ENCODE results near the gene CNTN5.

The CNTN5 gene

GRCh38 chr11:100176456-100176855 is 1155.7 kb downstream of the CNTN5 start:
- H3K36me3 ChIP-seq (ENCODE audit: control insufficient read depth, insufficient read depth, low read length) = no peaks in the 10 kb centered on the region
- no peaks in the 10 kb centered on the region for H3K27me3 ChIP-seq (ENCODE audit: control insufficient read depth, insufficient read depth, low read length)
- H3K9ac ChIP-seq (ENCODE audit: low read length) = no peak overlapping the region
- H3K4me3 ChIP-seq (ENCODE audit: low read length) = no peak overlapping the region
- no peaks in the 10 kb centered on the region for H3K4me1 ChIP-seq (ENCODE audit: control insufficient read depth, insufficient read depth, low read length)
- H3K9me3 ChIP-seq (ENCODE audit: control insufficient read depth, low read length) = no peaks in the 10 kb centered on the region

- Histone ChIP-seq H3K9ac (ENCODE audit: low read length) (no peak overlapping the region), H3K27me3 (ENCODE audit: control insufficient read depth, insufficient read depth, low read length) (no peaks in the 10 kb centered on the region), H3K4me1 (ENCODE audit: control insufficient read depth, insufficient read depth, low read length) (no peaks in the 10 kb centered on the region), H3K4me3 (ENCODE audit: low read length) (no peak overlapping the region), H3K36me3 (ENCODE audit: control insufficient read depth, insufficient read depth, low read length) (no peaks in the 10 kb centered on the region), H3K9me3 (ENCODE audit: control insufficient read depth, low read length) (no peaks in the 10 kb centered on the region)
These were observed 1156.9 kb downstream of the CNTN5 start for GRCh38 chr11:100177651-100178050.

- H3K36me3 ChIP-seq (ENCODE audit: control insufficient read depth, insufficient read depth, low read length) = no peaks in the 10 kb centered on the region
- no peaks in the 10 kb centered on the region for H3K9me3 ChIP-seq (ENCODE audit: control insufficient read depth, low read length)
- H3K9ac ChIP-seq (ENCODE audit: low read length) = no peak overlapping the region
- H3K4me1 ChIP-seq (ENCODE audit: control insufficient read depth, insufficient read depth, low read length) = no peaks in the 10 kb centered on the region
- H3K27me3 ChIP-seq (ENCODE audit: control insufficient read depth, insufficient read depth, low read length) = no peaks in the 10 kb centered on the region
- no peak overlapping the region for H3K4me3 ChIP-seq (ENCODE audit: low read length)
These were observed 1161.6 kb downstream of the CNTN5 start for GRCh38 chr11:100182350-100182749.

GRCh38 chr11:100182927-100183326 is 1162.2 kb downstream of the CNTN5 start:
- Histone ChIP-seq H3K27me3 (ENCODE audit: control insufficient read depth, insufficient read depth, low read length) (no peaks in the 10 kb centered on the region), H3K4me1 (ENCODE audit: control insufficient read depth, insufficient read depth, low read length) (no peaks in the 10 kb centered on the region), H3K36me3 (ENCODE audit: control insufficient read depth, insufficient read depth, low read length) (no peaks in the 10 kb centered on the region), H3K9ac (ENCODE audit: low read length) (no peak overlapping the region), H3K4me3 (ENCODE audit: low read length) (no peak overlapping the region), H3K9me3 (ENCODE audit: control insufficient read depth, low read length) (no peaks in the 10 kb centered on the region)

- H3K9ac ChIP-seq (ENCODE audit: low read length) = no peak overlapping the region
- no peaks in the 10 kb centered on the region for H3K36me3 ChIP-seq (ENCODE audit: control insufficient read depth, insufficient read depth, low read length)
- H3K9me3 ChIP-seq (ENCODE audit: control insufficient read depth, low read length) = no peaks in the 10 kb centered on the region
- no peak overlapping the region for H3K4me3 ChIP-seq (ENCODE audit: low read length)
- H3K4me1 ChIP-seq (ENCODE audit: control insufficient read depth, insufficient read depth, low read length) = no peaks in the 10 kb centered on the region
- H3K27me3 ChIP-seq (ENCODE audit: control insufficient read depth, insufficient read depth, low read length) = no peaks in the 10 kb centered on the region
These were observed 1164.8 kb downstream of the CNTN5 start for GRCh38 chr11:100185588-100185987.

GRCh38 chr11:100188137-100188783 is 1167.5 kb downstream of the CNTN5 start:
- Histone ChIP-seq H3K4me3 (ENCODE audit: low read length) (no peak overlapping the region), H3K9ac (ENCODE audit: low read length) (no peak overlapping the region), H3K36me3 (ENCODE audit: control insufficient read depth, insufficient read depth, low read length) (no peaks in the 10 kb centered on the region), H3K27me3 (ENCODE audit: control insufficient read depth, insufficient read depth, low read length) (no peaks in the 10 kb centered on the region), H3K9me3 (ENCODE audit: control insufficient read depth, low read length) (no peaks in the 10 kb centered on the region), H3K4me1 (ENCODE audit: control insufficient read depth, insufficient read depth, low read length) (no peaks in the 10 kb centered on the region)

GRCh38 chr11:100190395-100190794 is 1169.6 kb downstream of the CNTN5 start:
- no peaks in the 10 kb centered on the region for H3K36me3 ChIP-seq (ENCODE audit: control insufficient read depth, insufficient read depth, low read length)
- H3K4me3 ChIP-seq (ENCODE audit: low read length) = no peak overlapping the region
- H3K4me1 ChIP-seq (ENCODE audit: control insufficient read depth, insufficient read depth, low read length) = no peaks in the 10 kb centered on the region
- no peak overlapping the region for H3K9ac ChIP-seq (ENCODE audit: low read length)
- no peaks in the 10 kb centered on the region for H3K27me3 ChIP-seq (ENCODE audit: control insufficient read depth, insufficient read depth, low read length)
- no peaks in the 10 kb centered on the region for H3K9me3 ChIP-seq (ENCODE audit: control insufficient read depth, low read length)

- Histone ChIP-seq H3K4me1 (ENCODE audit: control insufficient read depth, insufficient read depth, low read length) (no peaks in the 10 kb centered on the region), H3K4me3 (ENCODE audit: low read length) (no peak overlapping the region), H3K27me3 (ENCODE audit: control insufficient read depth, insufficient read depth, low read length) (no peaks in the 10 kb centered on the region), H3K36me3 (ENCODE audit: control insufficient read depth, insufficient read depth, low read length) (no peaks in the 10 kb centered on the region), H3K9me3 (ENCODE audit: control insufficient read depth, low read length) (no peaks in the 10 kb centered on the region), H3K9ac (ENCODE audit: low read length) (no peak overlapping the region)
These were observed 1171.4 kb downstream of the CNTN5 start for GRCh38 chr11:100192181-100192580.

- H3K4me3 ChIP-seq (ENCODE audit: low read length) = no peak overlapping the region
- H3K36me3 ChIP-seq (ENCODE audit: control insufficient read depth, insufficient read depth, low read length) = no peaks in the 10 kb centered on the region
- no peak overlapping the region for H3K9ac ChIP-seq (ENCODE audit: low read length)
- no peaks in the 10 kb centered on the region for H3K9me3 ChIP-seq (ENCODE audit: control insufficient read depth, low read length)
- H3K4me1 ChIP-seq (ENCODE audit: control insufficient read depth, insufficient read depth, low read length) = no peaks in the 10 kb centered on the region
- no peaks in the 10 kb centered on the region for H3K27me3 ChIP-seq (ENCODE audit: control insufficient read depth, insufficient read depth, low read length)
These were observed 1183.0 kb downstream of the CNTN5 start for GRCh38 chr11:100203789-100204188.

GRCh38 chr11:100205926-100206325 is 1185.2 kb downstream of the CNTN5 start:
- Histone ChIP-seq H3K4me3 (ENCODE audit: low read length) (no peak overlapping the region), H3K27me3 (ENCODE audit: control insufficient read depth, insufficient read depth, low read length) (no peaks in the 10 kb centered on the region), H3K4me1 (ENCODE audit: control insufficient read depth, insufficient read depth, low read length) (no peaks in the 10 kb centered on the region), H3K9me3 (ENCODE audit: control insufficient read depth, low read length) (no peaks in the 10 kb centered on the region), H3K36me3 (ENCODE audit: control insufficient read depth, insufficient read depth, low read length) (no peaks in the 10 kb centered on the region), H3K9ac (ENCODE audit: low read length) (no peak overlapping the region)

- no peak overlapping the region for H3K4me3 ChIP-seq (ENCODE audit: low read length)
- H3K9me3 ChIP-seq (ENCODE audit: control insufficient read depth, low read length) = no peaks in the 10 kb centered on the region
- no peak overlapping the region for H3K9ac ChIP-seq (ENCODE audit: low read length)
- H3K4me1 ChIP-seq (ENCODE audit: control insufficient read depth, insufficient read depth, low read length) = no peaks in the 10 kb centered on the region
- no peaks in the 10 kb centered on the region for H3K36me3 ChIP-seq (ENCODE audit: control insufficient read depth, insufficient read depth, low read length)
- H3K27me3 ChIP-seq (ENCODE audit: control insufficient read depth, insufficient read depth, low read length) = no peaks in the 10 kb centered on the region
These were observed 1187.5 kb downstream of the CNTN5 start for GRCh38 chr11:100208207-100208606.

- no peaks in the 10 kb centered on the region for H3K36me3 ChIP-seq (ENCODE audit: control insufficient read depth, insufficient read depth, low read length)
- H3K4me1 ChIP-seq (ENCODE audit: control insufficient read depth, insufficient read depth, low read length) = no peaks in the 10 kb centered on the region
- no peak overlapping the region for H3K9ac ChIP-seq (ENCODE audit: low read length)
- H3K9me3 ChIP-seq (ENCODE audit: control insufficient read depth, low read length) = no peaks in the 10 kb centered on the region
- H3K27me3 ChIP-seq (ENCODE audit: control insufficient read depth, insufficient read depth, low read length) = no peaks in the 10 kb centered on the region
- no peak overlapping the region for H3K4me3 ChIP-seq (ENCODE audit: low read length)
These were observed 1194.0 kb downstream of the CNTN5 start for GRCh38 chr11:100214791-100215190.

- Histone ChIP-seq H3K36me3 (ENCODE audit: control insufficient read depth, insufficient read depth, low read length) (no peaks in the 10 kb centered on the region), H3K4me3 (ENCODE audit: low read length) (no peak overlapping the region), H3K9ac (ENCODE audit: low read length) (no peak overlapping the region), H3K27me3 (ENCODE audit: control insufficient read depth, insufficient read depth, low read length) (no peaks in the 10 kb centered on the region), H3K4me1 (ENCODE audit: control insufficient read depth, insufficient read depth, low read length) (no peaks in the 10 kb centered on the region), H3K9me3 (ENCODE audit: control insufficient read depth, low read length) (no peaks in the 10 kb centered on the region)
These were observed 1200.1 kb downstream of the CNTN5 start for GRCh38 chr11:100220801-100221200.

Data from mucosa of stomach (tissue), 1 donor.